ENCODE data around the gene ELAVL1. TPM values are rescaled to one million over a fixed set of nuclear protein-coding genes. Genes with fewer than 3 reads are reported as not detected.
A peak's percentile ranks its signal among the peaks of the same experiment; 100 is the strongest.

ELAVL1 gene
- total RNA-seq, 1 donor from 2014 or later: 108 TPM

GRCh38 chr19:7942981-7943443 lies 62.4 kb downstream of the ELAVL1 start:
- peak overlapping the region; percentile 75 for H2AFZ ChIP-seq (replicated peaks)
- H3K79me2 ChIP-seq (ENCODE audit: low read depth): peaks cover 29% of the 10 kb centered on the region
- TF ChIP-seq CTCF (IDR thresholded peaks at IDR 0.05): no peak
- TF ChIP-seq EZH2 (IDR thresholded peaks at IDR 0.05): no peak
- TF ChIP-seq EZH2phosphoT487 (IDR thresholded peaks at IDR 0.05): no peak
- H3K27ac Mint-ChIP-seq: peak overlapping the region; percentile 95
- peak overlapping the region; percentile 92 for H3K4me3 ChIP-seq
- H3K36me3 ChIP-seq: no peaks in the 10 kb centered on the region
- peak overlapping the region; percentile 91 for H3K27ac ChIP-seq
- H3K36me3 Mint-ChIP-seq: peaks cover 11% of the 10 kb centered on the region
- H3K4me2 ChIP-seq: peak overlapping the region; percentile 97
- no peaks in the 10 kb centered on the region for H3K9me3 ChIP-seq (ENCODE audit: low read depth)
- DNase-seq (ENCODE audit: low spot score): no peak
- peaks cover 4% of the 10 kb centered on the region for H3F3A ChIP-seq (ENCODE audit: low read depth)
- no peaks in the 10 kb centered on the region for H3K27me3 ChIP-seq
- H4K20me1 ChIP-seq (ENCODE audit: low read depth): no peaks in the 10 kb centered on the region
- H3K4me3 Mint-ChIP-seq: peak overlapping the region; percentile 95
- peaks cover 4% of the 10 kb centered on the region for H3K27me3 Mint-ChIP-seq (ENCODE audit: insufficient read depth, low read depth)
- H3K4me1 ChIP-seq: peaks cover 5% of the 10 kb centered on the region
- H3K4me1 Mint-ChIP-seq: peaks cover 16% of the 10 kb centered on the region
- no peaks in the 10 kb centered on the region for H3K9me3 Mint-ChIP-seq
- peak overlapping the region; percentile 97 for H3K9ac ChIP-seq

GRCh38 chr19:7941895-7942596 lies 63.4 kb downstream of the ELAVL1 start:
- Mint-ChIP-seq H3K27ac (no peak overlapping the region), H3K4me3 (peak overlapping the region; percentile 95), H3K4me1 (peaks cover 16% of the 10 kb centered on the region), H3K9me3 (no peaks in the 10 kb centered on the region), H3K36me3 (peaks cover 13% of the 10 kb centered on the region), H3K27me3 (ENCODE audit: insufficient read depth, low read depth) (peaks cover 4% of the 10 kb centered on the region)
- Histone ChIP-seq H3K9me3 (ENCODE audit: low read depth) (no peaks in the 10 kb centered on the region), H3F3A (ENCODE audit: low read depth) (peaks cover 4% of the 10 kb centered on the region), H3K79me2 (ENCODE audit: low read depth) (peaks cover 34% of the 10 kb centered on the region), H3K4me1 (peaks cover 5% of the 10 kb centered on the region), H3K4me2 (peak overlapping the region; percentile 97), H3K36me3 (no peaks in the 10 kb centered on the region), H2AFZ (replicated peaks) (no peak overlapping the region), H3K4me3 (peak overlapping the region; percentile 92), H3K9ac (no peak overlapping the region), H3K27me3 (no peaks in the 10 kb centered on the region), H3K27ac (no peak overlapping the region), H4K20me1 (ENCODE audit: low read depth) (no peaks in the 10 kb centered on the region)
- no peak for TF ChIP-seq EZH2 (IDR thresholded peaks at IDR 0.05)
- no peak for TF ChIP-seq EZH2phosphoT487 (IDR thresholded peaks at IDR 0.05)
- no peak for TF ChIP-seq CTCF (IDR thresholded peaks at IDR 0.05)
- no peak for DNase-seq (ENCODE audit: low spot score)

GRCh38 chr19:7940841-7941240 lies 64.6 kb downstream of the ELAVL1 start:
- peak overlapping the region; percentile 15 for H3K4me3 Mint-ChIP-seq
- Histone ChIP-seq H3K9me3 (ENCODE audit: low read depth) (no peaks in the 10 kb centered on the region), H2AFZ (replicated peaks) (no peak overlapping the region), H3K27ac (no peak overlapping the region), H3K4me3 (no peak overlapping the region), H3K27me3 (no peaks in the 10 kb centered on the region), H3K79me2 (ENCODE audit: low read depth) (peaks cover 34% of the 10 kb centered on the region), H3K9ac (no peak overlapping the region), H4K20me1 (ENCODE audit: low read depth) (no peaks in the 10 kb centered on the region), H3K36me3 (no peaks in the 10 kb centered on the region), H3F3A (ENCODE audit: low read depth) (peaks cover 4% of the 10 kb centered on the region), H3K4me2 (no peak overlapping the region), H3K4me1 (peaks cover 5% of the 10 kb centered on the region)
- DNase-seq (ENCODE audit: low spot score): no peak
- no peak for TF ChIP-seq CTCF (IDR thresholded peaks at IDR 0.05)
- TF ChIP-seq EZH2 (IDR thresholded peaks at IDR 0.05): no peak
- no peak for TF ChIP-seq EZH2phosphoT487 (IDR thresholded peaks at IDR 0.05)
- H3K4me1 Mint-ChIP-seq: peaks cover 16% of the 10 kb centered on the region
- H3K27me3 Mint-ChIP-seq (ENCODE audit: insufficient read depth, low read depth): peaks cover 2% of the 10 kb centered on the region
- no peaks in the 10 kb centered on the region for H3K9me3 Mint-ChIP-seq
- peaks cover 13% of the 10 kb centered on the region for H3K36me3 Mint-ChIP-seq
- no peak overlapping the region for H3K27ac Mint-ChIP-seq

Measured in neural progenitor cell (in vitro differentiated cells).